RCC 7860 (cell line): ENCODE results near the gene CYP2F1.
A peak's percentile ranks its signal among the peaks of the same experiment; 100 is the strongest.
"Not testable (repeated sequence)": the region's sequence is repeated elsewhere in the genome, so short reads cannot be mapped to it uniquely, and the experiment has no call there.

Experiments
- DNase-seq: peaks from one replicate; pipeline ENCODE4 v3.0.0-alpha.2; 2015; ENCODE audit warnings: low spot score
- FAIRE-seq: peaks from 2 replicates; lab custom pipeline; 2012; peaks lifted over from hg19 to GRCh38; lab: Jason Lieb, UNC

The CYP2F1 gene

DNA sequence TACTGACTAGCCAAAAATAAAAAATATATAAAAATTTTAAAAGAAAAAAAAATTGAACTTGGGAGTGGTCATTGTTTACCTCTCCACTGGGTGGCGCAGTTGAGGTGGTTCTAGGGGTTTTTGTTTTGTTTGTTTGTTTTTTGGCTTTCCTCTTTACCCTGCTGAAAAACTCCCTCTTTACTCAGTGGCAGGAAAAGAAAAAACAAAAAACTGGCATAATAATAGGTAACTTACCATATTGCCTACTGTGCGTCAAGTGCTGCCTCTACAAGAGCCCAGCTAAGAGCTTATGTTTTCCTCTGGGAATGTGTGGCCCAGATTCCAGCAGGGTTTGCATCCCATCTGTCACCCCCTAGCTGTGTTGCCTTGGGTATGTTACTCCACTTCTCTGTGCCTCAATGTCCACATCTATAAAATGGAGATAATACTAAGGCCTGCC, 12.6 kb downstream of the CYP2F1 start:
- not testable (repeated sequence) for DNase-seq, FAIRE-seq

DNA sequence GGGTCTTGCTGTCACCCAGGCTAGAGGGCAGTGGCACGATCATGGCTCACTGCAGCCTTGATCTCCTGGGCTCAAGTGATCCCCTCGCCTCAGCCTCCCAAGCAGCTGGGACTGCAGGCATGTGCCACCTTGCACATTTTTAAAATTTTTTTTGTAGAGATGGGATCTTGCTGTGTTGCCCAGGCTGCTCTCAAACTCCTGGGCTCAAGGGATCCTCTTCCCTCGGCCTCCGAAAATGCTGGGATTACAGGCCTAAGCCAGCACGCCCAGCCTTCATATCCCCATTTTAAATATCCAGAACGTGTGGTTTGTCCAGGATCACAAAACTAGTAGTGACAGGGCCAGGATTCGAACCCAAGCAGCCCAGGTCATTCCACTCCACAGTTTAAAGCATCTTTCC, 13.1 kb downstream of the CYP2F1 start:
- not testable (repeated sequence) for DNase-seq, FAIRE-seq

DNA sequence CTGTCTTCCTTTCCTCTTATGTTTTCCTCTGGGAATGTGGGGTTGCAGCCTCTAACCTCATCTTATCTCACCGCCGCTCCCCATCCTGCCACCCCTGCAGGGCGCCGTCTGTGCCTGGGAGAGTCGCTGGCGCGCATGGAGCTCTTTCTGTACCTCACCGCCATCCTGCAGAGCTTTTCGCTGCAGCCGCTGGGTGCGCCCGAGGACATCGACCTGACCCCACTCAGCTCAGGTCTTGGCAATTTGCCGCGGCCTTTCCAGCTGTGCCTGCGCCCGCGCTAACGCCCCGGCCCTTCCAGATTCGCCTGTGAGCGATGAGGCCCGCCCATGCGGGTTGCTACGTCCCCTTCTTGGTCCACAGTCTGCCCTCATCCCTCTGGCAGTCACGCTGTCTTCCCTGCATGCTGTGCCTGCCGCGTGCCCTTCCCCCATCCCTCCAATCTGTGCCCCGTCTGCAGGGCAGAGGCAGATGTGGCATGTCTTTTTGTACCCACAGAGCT, 13.6 kb downstream of the CYP2F1 start:
- not testable (repeated sequence) for DNase-seq, FAIRE-seq

DNA sequence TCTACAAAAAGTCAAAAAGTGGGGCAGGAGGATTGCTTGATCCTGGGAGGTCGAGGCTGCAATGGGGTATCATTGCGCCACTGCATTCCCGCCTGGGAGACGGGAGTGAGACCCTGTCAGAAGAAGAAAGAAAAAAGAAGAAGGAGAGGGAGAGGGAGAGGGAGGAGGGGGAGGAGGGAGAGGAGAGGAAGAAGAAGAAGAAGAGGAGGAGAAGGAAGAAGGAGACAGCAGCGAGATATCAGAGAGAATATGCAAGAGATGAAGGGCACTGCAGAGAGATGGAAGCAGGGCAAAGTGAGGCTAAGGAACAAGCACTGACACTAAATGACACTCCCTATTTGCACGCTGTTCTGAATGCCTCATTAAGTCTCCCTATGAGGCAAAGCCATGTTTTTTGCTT, 14.5 kb downstream of the CYP2F1 start:
- DNase-seq (no peak), FAIRE-seq (no peak)

DNA sequence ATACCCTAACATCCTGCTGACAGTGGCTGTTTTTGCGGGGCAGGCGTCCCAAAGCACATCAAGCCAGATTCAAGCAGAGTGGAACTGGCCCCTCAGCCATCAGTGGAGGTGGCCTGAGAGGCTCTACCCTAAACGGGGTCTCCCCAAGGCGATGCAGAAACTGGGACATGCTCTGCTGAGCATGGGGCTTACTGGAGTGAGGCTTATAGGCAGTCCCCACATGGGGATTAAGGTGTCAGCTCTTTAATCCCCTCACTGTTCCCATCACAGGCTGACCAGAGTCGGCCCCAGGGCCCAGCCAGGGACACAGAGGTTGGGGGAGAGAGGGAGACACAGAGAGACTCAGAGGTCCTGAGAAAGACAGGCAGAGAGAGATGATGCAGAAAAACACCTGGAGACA, 17.0 kb downstream of the CYP2F1 start:
- DNase-seq (no peak), FAIRE-seq (no peak)

DNA sequence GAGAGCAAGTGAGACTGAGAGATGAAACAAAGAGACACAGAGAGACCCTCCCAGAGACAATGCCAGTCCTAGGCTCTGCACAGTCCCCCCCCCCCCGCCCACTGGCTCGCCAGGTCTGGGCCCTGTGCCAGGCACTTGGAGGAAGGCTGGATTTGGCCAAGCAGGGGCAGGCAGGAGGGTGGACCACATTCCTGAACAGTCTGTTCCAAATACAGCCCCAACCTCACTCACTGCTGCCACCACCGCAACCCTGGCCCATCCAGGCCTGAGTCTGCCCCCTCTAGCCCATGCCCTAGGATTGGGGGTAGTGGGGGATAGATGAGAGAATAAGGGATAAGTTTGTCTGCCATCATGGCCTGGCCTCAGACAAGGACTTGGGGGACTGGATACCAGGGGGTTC, 19.0 kb downstream of the CYP2F1 start:
- no peak for FAIRE-seq
- DNase-seq, result no peak

DNA sequence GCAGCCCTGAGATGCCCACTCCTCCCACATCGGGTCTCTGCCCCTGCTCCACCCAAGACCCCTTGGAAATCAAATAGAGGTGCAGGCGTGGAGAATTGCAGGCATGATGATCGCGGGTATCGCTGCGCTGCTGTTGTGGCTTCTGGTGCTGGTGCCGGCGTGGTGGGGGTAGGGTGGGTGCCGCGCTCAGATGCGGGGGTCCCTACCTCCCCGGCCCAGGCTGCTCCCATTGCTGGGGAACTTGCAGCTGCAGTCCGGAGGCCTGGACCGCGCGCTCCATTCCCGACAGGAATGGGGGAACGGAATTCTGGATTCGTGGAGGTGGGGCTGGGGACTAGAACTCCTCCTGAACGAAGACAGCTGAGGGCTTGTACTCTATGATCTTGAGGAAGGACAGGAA, 20.4 kb downstream of the CYP2F1 start:
- DNase-seq (no peak), FAIRE-seq (no peak)

DNA sequence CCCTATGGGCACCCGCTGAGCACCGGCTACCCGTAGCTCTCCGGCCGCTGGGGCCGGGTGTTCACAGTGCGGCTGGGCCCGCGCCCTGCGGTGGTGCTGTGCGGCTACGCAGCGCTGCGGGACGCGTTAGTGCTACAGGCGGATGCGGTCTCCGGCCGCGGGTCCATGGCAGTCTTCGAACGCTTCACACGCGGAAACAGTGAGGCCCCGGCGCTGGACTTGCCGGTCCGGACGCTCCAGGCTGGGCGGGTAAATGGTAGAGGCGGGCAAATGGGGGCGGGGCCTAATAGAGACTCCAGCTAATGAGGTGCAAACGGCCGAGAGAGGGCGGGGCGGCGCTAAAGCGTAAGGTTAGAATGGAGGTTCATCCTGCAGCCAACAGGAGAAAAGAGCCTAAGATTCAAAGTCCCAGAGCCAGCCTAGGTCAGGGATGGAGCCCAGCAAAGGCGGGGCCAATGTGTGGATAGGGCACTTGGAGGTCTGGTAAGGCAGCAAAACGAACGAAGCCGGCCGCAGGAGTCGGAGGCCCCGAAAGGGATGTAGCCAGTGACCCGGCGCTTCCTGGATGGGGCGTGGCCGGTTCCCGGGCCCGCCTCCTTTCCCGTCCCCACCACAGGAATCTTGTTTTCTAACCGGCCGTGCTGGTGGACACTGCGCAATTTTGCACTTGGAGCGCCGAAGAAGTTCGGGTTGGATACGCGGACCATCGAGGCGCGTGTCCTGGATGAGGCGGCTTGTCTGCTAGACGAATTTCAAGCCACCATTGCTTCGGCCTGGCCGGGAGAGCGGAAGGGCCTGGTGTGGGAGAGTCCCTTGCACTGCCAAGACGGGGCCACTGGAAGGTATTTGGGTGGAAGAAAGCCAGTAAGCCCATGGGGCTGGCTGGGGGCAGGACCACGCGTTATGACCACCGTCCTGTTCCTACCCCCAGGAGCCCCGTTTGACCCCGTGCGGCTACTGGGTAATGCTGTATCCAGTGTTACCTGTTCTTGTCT, 21.5 kb downstream of the CYP2F1 start:
- not testable (repeated sequence) for DNase-seq

DNA sequence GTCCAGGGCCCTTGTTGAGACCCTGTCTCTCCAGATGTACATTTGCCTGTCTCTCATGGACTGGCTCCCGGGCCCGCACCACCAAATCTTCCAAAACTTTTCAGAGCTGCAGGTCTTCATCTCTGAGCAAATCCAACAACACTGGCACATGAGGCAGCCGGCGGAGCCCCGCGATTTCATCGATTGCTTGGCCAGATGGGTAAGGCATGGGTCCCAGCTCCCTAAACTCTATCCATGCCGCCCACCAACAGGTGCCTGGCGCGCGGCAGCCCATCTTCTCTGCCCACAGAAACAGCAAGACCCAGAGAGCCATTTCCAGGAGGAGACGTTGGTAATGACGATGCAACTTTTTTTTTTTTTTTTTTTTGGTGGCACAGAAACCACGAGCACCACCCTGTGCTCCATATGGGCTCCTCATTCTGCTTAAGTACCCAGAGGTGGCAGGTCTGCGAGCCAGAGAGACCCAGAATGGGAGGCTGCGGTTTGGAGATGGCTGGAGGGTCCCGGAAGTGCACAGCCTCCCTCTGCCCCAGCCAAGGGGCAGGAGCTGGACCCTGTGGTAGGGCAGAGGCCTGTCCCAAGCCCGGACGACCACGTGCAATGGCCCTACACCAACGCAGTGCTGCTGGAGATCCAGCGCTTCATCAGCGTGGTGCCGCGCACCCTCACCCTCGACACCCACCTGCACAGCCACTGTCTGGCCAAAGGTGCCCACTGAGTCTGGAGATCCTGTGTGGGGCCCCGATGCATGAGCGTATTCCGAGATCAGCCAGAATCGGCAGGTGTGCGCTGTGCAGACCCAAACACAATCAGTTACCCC, 22.6 kb downstream of the CYP2F1 start:
- no peak for DNase-seq
- no peak for FAIRE-seq

More for the DNA sequence above, 21.5 kb downstream of the CYP2F1 start:
- FAIRE-seq, result not testable (repeated sequence)

DNA sequence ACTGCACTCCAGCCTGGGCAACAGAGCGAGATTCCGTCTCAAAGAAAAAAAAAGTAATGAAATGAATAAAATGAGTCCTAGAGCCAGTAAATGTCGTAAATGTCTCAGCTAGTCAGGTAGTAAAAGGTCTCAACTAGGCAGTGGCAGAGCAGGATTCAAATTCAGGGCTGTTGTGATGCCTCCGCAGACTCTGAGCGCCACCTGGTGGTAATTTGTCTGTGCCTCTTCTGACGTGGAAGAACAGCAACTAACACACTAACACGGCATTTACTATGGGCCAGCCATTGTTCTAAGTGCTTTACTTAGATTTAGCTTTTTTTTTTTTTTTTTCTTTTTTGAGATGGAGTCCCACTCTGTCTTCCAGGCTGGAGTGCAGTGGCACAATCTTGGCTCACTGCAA, 30.2 kb downstream of the CYP2F1 start:
- no peak for FAIRE-seq

DNA sequence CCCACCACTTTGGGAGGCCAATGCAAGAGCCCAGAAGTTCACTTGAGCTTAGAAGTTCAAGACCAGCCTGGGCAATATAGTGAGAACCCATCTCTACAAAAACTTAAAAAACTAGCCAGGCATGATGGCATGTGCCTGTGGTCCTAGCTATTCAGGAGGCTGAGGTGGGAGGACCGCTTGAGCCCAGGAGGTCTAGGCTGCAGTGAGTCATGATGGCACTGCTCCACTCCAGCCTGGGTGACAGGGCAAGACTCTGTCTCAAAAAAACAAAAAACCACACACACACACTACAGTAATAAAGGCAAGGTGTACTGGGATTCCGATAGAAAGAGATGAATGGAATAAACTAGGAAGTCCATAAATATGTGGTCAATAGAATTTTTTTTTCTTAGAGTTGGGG, 35.6 kb downstream of the CYP2F1 start:
- DNase-seq (no peak), FAIRE-seq (no peak)

More for the DNA sequence above, 30.2 kb downstream of the CYP2F1 start:
- DNase-seq, result peak; percentile 56

DNA sequence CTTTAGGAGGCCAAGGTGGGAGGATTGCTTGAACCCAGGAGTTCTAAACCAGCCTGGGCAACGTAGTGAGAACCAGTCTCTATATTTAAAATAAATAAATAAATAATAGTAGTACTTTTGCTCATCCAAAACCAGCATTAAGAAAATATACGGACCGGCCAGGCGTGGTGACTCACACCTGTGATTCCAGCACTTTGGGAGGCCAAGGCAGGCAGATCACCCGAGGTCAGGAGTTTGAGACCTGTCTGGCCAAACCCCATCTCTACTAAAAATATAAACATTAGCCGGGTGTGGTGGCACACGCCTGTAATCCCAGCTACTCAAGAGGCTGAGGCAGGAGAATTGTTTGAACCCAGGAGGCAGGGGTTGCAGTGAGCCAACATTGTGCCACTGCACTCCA, 36.8 kb downstream of the CYP2F1 start:
- DNase-seq, FAIRE-seq: not testable (repeated sequence)

DNA sequence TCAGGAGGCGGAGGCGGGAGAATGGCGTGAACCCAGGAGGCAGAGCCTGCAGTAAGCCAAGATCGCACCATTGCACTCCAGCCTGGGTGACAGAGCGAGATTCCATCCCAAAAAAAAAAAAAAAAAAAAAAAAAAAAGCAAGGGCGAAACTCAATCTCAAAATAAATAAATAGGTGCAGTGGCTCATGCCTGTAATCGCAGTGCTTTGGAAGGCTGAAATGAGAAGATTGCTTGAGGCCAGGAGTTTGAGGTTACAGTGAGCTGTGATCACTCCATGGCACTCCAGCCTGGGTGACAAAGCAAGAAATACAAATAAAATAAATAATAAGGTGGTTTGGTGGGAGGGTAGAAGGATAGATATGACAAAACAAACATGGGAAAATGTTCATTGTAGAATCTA, 39.8 kb downstream of the CYP2F1 start:
- no peak for FAIRE-seq
- no peak for DNase-seq

DNA sequence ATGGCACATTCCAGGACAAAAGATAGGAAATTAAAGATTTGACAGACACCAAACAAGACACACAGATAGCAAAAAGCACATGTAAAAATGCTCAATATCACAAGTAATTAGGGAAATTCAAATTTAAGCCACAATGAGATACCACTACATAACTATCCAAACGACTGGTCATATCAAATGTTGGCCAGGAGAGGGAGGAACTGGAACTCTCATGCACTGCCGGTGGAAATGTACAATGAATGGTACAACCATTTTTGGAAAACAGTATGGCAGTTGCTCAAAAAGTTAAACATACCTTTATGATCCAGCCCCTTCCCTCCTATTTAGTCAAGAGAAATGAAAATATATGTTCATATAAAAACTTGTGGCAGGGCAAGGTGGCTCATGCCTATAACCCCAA, 42.0 kb downstream of the CYP2F1 start:
- no peak for FAIRE-seq
- no peak for DNase-seq

DNA sequence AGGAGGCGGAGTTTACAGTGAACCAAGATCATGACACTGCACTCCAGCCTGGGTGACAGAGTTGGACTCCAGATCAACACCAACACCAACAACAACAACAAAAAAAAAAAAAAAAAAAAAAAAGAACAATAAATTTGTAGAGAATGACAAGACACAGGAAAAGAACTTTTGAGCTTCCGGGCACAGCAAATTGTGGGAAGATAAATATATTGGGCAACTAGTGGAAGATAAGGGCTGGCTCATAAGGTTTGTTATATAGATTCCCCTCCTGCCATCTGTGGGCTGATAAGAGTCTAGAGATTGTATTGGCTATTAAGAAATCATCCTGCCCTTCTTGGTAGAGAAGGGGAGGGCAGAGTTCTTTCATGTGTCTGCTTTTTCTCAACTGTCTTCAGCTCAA, 45.6 kb downstream of the CYP2F1 start:
- no peak for DNase-seq
- FAIRE-seq, result no peak

DNA sequence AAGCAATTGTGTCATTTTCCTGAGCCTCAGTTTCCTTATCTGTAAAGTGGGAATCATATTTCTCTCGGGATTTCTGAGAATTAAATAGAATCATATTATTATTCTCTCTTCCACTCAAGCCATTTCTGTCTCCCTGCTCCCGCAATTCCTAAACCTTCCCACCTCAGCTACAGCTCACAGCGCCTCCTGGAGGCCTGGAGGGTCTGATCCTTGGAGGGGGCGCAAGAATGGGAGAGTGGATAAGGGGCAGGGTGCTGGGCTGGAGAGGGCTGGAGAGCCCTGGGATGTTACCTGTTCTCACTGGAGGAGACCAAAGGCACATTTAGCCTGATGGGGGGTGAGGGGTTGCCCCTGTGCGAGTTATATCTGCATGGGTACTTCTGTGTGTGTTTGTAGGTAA, 47.7 kb downstream of the CYP2F1 start:
- no peak for FAIRE-seq

DNA sequence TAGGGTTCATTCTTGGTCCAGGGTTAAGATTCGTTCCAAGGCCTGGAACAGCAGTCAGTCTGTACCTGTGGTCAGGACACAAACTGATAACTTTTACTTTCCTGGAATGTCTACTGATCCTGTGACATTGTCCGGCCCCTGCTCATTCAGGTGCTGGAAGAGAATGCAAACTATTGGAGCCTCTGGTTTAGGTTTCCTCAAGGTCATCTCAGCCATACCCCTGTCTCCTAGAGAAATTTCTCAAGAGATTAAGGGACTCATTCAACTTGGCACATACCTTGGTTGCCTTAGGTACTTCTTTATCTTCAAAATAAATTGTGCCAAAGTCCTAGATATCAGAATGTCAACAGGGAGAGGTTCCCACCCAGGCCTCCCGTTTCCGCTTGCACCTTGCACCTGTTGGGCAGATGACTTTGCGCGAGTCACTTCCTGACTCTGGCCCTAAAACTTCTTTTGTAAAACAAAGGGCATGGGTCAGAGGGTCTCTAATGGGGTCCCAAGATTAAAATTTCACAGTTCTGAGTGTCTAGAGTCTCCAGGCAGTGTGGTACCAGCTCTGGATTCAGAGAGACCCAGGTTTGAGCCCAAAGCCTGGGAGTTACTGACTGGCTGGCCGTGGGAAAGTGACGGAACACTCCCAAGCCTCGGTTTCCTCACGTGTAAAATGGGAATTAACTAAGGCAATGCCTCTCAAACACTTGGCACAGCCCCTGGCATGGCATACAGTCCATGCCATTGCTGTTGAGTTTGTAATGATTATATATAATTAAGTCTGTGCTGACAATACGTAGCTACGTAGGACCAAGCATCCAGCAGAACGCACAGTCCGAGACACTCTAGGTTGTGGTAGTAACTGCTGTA, 52.9 kb downstream of the CYP2F1 start:
- FAIRE-seq, result no peak

More for the DNA sequence above, 47.7 kb downstream of the CYP2F1 start:
- DNase-seq, result no peak

DNA sequence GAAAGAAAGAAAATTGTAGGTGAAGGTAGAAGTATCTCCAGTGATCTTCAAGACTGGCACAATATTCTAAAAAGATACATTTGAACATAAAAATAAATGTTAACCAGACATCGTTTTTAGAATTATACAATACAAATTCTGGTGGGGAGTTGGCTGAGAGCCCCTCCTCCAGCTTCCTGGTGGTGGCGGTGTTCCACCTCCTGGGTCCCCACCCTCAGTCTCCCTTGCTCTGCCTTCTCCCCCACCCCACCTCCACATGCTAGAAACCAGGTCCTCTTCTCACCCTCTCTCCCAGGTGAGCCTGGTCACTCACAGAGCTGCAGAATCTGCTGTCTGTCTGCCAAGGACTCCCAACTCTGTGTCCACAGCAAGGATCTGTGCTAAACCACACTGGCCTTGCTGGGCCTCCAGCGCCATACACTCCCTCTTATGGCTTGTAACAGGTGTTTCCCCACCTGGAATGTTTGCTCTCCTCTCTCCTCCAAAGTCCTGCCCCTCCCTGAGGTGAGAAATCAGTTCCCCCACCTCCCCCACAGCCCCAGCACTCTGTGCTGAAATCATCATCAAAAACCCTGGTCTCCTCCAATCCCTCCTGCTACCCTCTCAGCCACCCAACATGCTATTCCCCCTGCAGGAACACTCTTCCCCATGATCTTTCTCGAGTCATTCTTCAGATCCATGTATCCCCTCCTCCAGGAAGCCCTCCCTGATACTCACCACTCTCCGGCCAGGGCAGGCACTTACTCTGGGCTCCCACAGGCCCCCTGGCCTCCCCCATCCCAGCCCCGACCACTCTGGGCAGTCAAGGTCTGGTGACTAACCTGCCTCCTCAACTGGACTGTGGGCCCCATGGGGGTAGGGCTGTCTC, 58.3 kb downstream of the CYP2F1 start:
- no peak for DNase-seq
- no peak for FAIRE-seq

More for the DNA sequence above, 52.9 kb downstream of the CYP2F1 start:
- DNase-seq, result no peak

DNA sequence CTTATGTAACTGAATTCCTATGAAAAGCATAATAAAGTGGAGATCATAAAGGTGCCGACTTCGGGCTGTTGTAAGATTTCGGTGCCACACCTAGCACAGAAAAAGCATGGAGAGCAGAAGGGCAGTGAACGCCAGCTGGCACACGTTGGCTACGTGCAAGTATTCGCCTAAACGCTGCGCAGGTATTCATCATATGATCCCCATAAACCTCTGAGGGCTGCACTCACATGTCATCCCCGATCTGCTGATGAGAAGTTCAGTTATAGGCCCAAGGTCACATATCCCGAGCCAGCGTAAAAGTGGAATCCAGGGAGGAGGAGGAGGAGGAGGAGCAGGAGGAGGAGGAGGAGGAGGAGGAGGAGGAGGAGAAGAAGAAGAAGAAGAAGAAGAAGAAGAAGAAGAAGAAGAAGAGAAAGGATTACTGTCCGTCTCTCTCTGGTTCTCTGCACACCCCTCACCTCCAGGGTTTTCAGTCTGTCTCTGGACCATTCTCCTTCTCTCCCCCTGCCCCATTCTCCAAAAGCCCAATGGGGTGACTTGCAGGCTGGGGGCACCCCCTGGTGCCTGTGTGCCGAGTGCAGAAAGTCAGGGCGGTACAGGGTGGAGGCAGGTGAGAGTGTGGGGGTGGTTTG, 60.2 kb downstream of the CYP2F1 start:
- FAIRE-seq, result no peak

More for the DNA sequence above, 60.2 kb downstream of the CYP2F1 start:
- no peak for DNase-seq
